ENCODE measurements around the gene S100A7. TPM values are rescaled to one million over a fixed set of nuclear protein-coding genes. Genes with fewer than 3 reads are reported as not detected.
A peak's percentile ranks its signal among the peaks of the same experiment; 100 is the strongest.

Gene S100A7
- total RNA-seq, 1 donor from 2014 or later = not detected

GRCh38 chr1:153485863-153486262, 25.4 kb upstream of the S100A7 start:
- H3K27ac Mint-ChIP-seq (ENCODE audit: unreplicated experiment) = no peak overlapping the region

DNA sequence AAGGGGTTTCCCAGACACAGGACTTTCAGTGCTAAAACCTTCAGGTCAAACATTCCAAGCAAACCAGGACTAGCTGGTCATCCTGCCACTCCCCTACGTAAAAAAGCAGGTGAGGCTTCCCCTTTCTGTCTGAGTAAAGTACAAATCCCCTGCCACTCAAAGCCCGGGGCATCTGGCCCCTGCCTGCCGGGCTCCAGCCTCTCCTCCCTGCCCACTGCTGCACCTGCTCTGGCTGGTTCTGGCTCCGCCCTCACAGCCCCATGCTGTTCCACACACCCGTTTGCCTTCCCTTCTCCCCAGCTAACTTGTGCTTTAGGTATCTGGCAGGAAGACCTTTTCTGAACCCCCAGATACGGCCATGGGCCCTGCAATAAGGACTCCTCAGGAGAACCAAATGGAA, 23.3 kb upstream of the S100A7 start:
- Mint-ChIP-seq H3K27ac (ENCODE audit: unreplicated experiment) (no peak overlapping the region), H3K27me3 (ENCODE audit: unreplicated experiment) (peaks cover 4% of the 10 kb centered on the region), H3K4me3 (ENCODE audit: unreplicated experiment) (no peak overlapping the region), H3K36me3 (ENCODE audit: unreplicated experiment) (no peaks in the 10 kb centered on the region), H3K4me1 (ENCODE audit: low read depth, unreplicated experiment) (peaks cover 12% of the 10 kb centered on the region), H3K9me3 (ENCODE audit: unreplicated experiment) (peaks cover 2% of the 10 kb centered on the region)
- TF ChIP-seq, protein P1, sequence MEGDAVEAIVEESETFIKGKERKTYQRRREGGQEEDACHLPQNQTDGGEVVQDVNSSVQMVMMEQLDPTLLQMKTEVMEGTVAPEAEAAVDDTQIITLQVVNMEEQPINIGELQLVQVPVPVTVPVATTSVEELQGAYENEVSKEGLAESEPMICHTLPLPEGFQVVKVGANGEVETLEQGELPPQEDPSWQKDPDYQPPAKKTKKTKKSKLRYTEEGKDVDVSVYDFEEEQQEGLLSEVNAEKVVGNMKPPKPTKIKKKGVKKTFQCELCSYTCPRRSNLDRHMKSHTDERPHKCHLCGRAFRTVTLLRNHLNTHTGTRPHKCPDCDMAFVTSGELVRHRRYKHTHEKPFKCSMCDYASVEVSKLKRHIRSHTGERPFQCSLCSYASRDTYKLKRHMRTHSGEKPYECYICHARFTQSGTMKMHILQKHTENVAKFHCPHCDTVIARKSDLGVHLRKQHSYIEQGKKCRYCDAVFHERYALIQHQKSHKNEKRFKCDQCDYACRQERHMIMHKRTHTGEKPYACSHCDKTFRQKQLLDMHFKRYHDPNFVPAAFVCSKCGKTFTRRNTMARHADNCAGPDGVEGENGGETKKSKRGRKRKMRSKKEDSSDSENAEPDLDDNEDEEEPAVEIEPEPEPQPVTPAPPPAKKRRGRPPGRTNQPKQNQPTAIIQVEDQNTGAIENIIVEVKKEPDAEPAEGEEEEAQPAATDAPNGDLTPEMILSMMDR (IDR thresholded peaks at IDR 0.05; ENCODE audit: partially characterized antibody, unreplicated experiment) = no peak
- no peak for DNase-seq

More at GRCh38 chr1:153485863-153486262, 25.4 kb upstream of the S100A7 start:
- H3K4me3 Mint-ChIP-seq (ENCODE audit: unreplicated experiment) = no peak overlapping the region
- no peak for DNase-seq
- TF ChIP-seq, protein P1 (IDR thresholded peaks at IDR 0.05; ENCODE audit: partially characterized antibody, unreplicated experiment) = no peak
- peaks cover 2% of the 10 kb centered on the region for H3K27me3 Mint-ChIP-seq (ENCODE audit: unreplicated experiment)
- H3K4me1 Mint-ChIP-seq (ENCODE audit: low read depth, unreplicated experiment) = peaks cover 9% of the 10 kb centered on the region
- no peaks in the 10 kb centered on the region for H3K9me3 Mint-ChIP-seq (ENCODE audit: unreplicated experiment)
- no peaks in the 10 kb centered on the region for H3K36me3 Mint-ChIP-seq (ENCODE audit: unreplicated experiment)

- TF ChIP-seq, protein P1 (IDR thresholded peaks at IDR 0.05; ENCODE audit: partially characterized antibody, unreplicated experiment) = no peak
- DNase-seq = no peak
- H3K27ac Mint-ChIP-seq (ENCODE audit: unreplicated experiment) = no peak overlapping the region
- H3K36me3 Mint-ChIP-seq (ENCODE audit: unreplicated experiment) = no peaks in the 10 kb centered on the region
- H3K4me3 Mint-ChIP-seq (ENCODE audit: unreplicated experiment) = no peak overlapping the region
- peaks cover 2% of the 10 kb centered on the region for H3K9me3 Mint-ChIP-seq (ENCODE audit: unreplicated experiment)
- peaks cover 2% of the 10 kb centered on the region for H3K27me3 Mint-ChIP-seq (ENCODE audit: unreplicated experiment)
- peaks cover 14% of the 10 kb centered on the region for H3K4me1 Mint-ChIP-seq (ENCODE audit: low read depth, unreplicated experiment)
These were observed 20.7 kb upstream of the S100A7 start for GRCh38 chr1:153481124-153481523.

DNA sequence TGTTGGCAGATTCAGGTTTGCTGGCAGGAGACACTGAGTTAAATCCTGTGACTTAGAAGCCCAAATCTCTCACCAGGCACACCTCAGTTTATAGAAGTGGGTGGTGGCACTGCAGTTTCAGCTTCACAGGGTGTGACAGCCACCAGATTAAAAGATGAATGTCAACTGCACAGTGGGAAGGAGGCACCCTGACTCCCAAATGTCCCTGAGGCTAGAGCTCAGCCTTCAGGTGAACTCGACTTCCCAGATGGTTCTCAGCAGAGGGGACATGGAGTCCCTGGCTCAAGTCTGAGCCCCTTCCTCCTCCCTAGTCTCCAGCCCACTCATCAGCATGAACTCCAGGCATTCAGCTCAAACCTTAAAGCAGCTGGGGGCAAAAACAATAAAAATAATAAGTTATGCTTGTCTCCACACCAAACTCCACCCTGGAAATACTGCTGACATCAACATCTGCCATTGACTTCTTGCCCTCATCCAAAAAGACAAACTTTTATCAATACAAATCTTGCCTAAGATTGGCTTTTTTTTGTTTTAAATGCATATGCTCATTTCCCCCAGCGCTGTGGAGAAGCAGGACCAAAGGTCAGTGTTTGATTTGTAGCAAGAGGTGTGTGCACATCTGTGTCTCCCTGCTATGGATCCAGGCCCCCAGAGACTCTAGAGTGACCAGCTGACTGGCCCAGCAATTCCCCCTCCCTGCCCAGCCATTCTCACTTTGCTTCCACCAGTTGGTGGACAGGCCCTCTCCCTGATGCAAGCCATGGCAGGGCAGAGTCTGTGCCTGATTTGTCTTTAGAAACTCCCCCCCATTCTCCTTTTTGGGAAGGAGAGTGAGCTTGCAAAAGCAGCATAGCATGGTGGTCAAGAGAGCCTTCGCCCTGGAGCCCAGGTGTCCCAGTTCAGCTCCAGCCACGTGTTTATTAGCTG, 18.5 kb upstream of the S100A7 start:
- H3K36me3 Mint-ChIP-seq (ENCODE audit: unreplicated experiment) = peaks cover 6% of the 10 kb centered on the region
- peaks cover 4% of the 10 kb centered on the region for H3K9me3 Mint-ChIP-seq (ENCODE audit: unreplicated experiment)
- DNase-seq = peak; percentile 46
- peaks cover 14% of the 10 kb centered on the region for H3K4me1 Mint-ChIP-seq (ENCODE audit: low read depth, unreplicated experiment)
- H3K4me3 Mint-ChIP-seq (ENCODE audit: unreplicated experiment) = peak overlapping the region; percentile 58
- peaks cover 2% of the 10 kb centered on the region for H3K27me3 Mint-ChIP-seq (ENCODE audit: unreplicated experiment)
- TF ChIP-seq, protein P1 (IDR thresholded peaks at IDR 0.05; ENCODE audit: partially characterized antibody, unreplicated experiment) = no peak
- peak overlapping the region; percentile 81 for H3K27ac Mint-ChIP-seq (ENCODE audit: unreplicated experiment)
